GM19397 (cell line): Measurements from ENCODE around the gene EML4.

Source experiments
- ATAC-seq: cut with Tn5 transposase; IDR thresholded peaks from one replicate; pipeline ENCODE4 v1.9.1; 2021; ENCODE audit warnings: mild to moderate bottlenecking, moderate library complexity; ENCODE audit not compliant: unreplicated experiment

EML4 gene

GRCh38 chr2:42218712-42219111 is 49.6 kb downstream of the EML4 start:
- no peak for ATAC-seq

DNA sequence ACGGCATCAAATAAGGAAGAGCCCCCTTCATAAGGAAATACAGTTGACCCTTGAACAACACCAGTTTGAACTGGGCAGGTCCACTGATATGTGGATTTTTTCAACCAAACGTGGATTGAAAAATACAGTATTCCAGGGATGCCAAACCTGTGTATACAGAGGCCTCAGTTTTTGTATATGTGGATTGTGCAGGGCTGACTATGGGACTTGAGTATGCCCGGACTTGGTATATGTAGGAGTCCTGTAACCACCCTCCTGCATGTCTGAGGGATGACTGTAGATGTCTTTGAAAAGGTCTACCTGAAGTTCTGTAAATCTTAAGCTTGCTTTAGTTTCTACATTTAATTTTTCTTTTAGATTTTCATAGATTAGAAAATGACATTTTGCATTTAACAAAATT is 50.0 kb downstream of the EML4 start:
- ATAC-seq = no peak

DNA sequence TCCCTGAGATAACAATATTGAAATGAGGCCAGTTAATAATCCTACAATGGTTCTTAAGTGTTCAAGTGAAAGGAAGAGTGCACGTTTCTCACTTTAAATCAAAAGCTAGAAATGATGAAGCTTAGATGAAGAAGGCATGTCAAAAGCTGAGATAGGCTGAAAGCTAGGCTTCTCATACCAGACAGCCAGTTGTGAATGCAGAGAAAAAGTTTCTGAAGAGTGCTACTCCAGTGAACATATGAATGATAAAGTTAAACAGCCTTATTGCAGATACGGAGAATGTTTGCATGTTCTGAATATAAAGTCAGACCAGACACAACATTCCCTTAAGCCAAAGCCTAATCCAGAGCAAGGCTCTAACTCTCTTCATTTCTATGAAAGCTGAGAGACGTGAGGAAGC is 51.4 kb downstream of the EML4 start:
- ATAC-seq = no peak

GRCh38 chr2:42223067-42223854 is 54.1 kb downstream of the EML4 start:
- ATAC-seq = no peak

- no peak for ATAC-seq
Observed at GRCh38 chr2:42223855-42224268, 54.7 kb downstream of the EML4 start.

- no peak for ATAC-seq
Observed at GRCh38 chr2:42224422-42225067, 55.4 kb downstream of the EML4 start.

- ATAC-seq = no peak
Observed at GRCh38 chr2:42225573-42225972, 56.4 kb downstream of the EML4 start.

- no peak for ATAC-seq
Observed at GRCh38 chr2:42227491-42227890, 58.3 kb downstream of the EML4 start.

DNA sequence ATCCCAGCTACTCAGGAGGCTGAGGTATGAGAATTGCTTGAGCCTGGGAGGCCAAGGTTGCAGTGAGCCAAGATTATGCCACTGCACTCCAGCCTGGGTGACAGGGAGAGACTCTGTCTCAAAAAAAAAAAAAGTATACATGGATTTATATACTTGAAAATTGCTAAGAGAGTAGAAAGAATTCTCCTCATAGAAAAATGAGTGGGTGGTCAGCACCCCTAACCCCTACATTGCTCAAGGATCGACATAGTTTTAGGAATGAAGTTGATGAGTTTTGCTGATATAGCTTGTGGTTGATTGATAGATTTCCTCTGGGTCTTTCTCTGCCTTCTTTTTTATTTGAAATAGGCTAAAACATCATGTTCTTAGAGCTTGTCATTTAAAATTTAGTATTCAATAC is 58.9 kb downstream of the EML4 start:
- ATAC-seq = no peak

DNA sequence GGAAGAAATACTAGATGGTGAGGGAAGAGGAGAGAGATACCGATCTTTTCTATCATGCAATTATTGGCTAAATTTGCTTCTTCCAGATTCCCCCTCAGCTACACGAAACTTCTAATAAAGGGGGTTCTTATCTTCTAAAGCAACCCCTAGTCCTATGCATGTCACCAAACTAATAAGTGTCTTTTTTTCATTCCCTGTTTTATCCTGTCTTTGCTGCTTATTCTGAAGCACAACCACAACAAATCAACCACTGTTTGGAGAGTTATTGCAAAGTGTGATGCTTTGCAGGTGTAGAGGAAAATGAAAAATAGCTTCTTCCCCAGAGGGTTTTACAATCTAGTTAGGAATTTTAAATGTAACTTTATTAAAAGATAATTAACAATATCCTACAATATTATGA is 60.8 kb downstream of the EML4 start:
- no peak for ATAC-seq

DNA sequence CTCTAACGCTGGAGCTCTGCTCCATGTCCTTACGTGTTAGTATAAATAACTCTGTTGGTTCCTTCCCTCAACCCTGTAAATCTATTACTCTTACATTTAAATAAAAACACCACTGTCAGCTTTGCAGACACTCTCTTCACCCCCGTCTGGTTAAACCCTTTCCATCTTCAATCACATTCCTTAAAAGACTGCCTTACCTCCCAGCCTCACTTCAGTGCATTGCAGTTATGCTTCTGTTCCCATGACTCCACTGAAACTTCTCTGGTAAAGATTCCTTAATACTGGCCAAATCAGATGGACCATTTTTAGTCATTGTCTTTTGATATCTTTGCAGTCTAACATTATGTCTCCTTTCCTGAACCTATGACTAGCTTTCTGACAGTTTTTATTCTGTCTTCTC is 61.7 kb downstream of the EML4 start:
- ATAC-seq = no peak

DNA sequence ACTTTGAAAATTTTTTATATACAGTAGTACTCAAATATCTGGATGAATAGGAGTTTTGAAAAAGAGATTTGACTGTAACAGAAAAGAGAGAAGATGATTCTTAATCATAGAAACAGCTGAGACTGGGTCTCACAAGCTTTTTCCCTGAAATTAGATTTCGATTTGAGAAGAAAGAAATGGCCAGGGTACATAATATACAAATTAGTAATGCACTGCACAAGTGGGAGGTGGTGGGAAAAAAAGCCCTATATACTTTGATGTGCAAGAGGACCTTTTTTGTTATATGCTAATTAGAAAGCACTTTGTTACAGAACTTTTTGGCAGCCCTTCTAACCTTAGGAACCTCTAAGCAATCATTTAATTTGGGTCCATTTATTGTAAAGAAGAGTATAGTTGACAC is 62.9 kb downstream of the EML4 start:
- ATAC-seq = no peak

DNA sequence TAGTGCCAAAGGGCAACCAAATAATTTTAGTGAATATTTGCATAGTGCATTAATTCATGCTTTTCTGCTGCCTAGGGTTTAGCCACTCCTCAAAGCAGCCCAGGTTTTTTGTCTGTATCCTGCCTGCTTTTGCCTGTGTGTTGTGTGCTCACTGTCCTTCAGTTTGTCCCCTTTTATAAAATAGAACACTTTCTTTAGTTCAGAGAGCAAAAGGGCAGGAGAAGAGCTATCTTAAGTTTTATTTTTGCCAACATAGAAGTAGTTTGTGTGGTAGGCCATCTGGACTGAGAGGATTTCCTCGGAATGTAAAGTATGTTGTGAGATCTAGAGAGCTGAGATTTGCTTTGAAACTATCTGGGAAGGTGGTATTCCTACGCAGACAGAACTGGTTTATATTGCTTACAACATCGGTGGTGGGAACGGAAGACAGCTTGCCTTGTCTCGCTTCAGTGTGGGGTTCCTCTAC is 64.9 kb downstream of the EML4 start:
- no peak for ATAC-seq

- no peak for ATAC-seq
Observed at GRCh38 chr2:42236911-42237310, 67.8 kb downstream of the EML4 start.

GRCh38 chr2:42238644-42239288 is 69.6 kb downstream of the EML4 start:
- ATAC-seq = peak; percentile 60

GRCh38 chr2:42239289-42239661 is 70.1 kb downstream of the EML4 start:
- no peak for ATAC-seq

- no peak for ATAC-seq
Observed at GRCh38 chr2:42239811-42240210, 70.7 kb downstream of the EML4 start.

DNA sequence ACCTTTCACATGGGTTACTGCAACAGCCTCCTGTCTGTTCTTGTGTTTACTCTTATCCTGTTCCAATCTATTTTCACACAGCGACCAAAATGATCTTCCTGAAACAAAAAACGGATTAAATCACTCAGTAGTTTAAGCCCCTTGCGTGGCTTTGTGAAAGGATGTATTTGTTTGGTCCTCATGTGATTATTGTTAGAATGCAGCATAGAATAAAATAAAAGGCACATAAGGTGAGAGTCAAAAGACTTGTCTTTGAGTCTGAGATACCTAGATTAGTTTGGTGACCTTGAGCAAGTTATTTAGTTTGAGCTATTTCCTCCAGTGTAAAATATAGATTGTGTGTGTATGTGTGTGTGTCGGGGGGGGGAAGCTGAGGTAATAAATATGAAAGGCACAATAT is 72.4 kb downstream of the EML4 start:
- no peak for ATAC-seq

DNA sequence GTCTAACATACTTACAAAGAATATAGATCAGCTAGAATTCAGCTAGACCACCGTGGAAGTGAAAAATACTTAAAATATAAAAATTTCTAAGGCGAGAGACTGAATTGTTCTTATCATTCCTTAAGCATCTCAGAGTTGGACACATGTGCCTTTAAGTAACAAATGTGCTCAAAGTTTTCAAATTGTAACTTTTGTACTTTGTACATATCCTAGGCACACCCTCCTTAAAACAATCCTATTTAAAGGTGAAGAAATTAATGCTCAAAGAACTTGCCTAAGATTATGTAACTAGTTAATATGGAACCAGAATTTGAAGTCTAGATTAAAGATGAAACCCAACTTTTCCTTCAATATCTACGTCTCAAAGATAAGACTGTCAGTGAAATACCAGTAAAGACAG is 74.1 kb downstream of the EML4 start:
- no peak for ATAC-seq

DNA sequence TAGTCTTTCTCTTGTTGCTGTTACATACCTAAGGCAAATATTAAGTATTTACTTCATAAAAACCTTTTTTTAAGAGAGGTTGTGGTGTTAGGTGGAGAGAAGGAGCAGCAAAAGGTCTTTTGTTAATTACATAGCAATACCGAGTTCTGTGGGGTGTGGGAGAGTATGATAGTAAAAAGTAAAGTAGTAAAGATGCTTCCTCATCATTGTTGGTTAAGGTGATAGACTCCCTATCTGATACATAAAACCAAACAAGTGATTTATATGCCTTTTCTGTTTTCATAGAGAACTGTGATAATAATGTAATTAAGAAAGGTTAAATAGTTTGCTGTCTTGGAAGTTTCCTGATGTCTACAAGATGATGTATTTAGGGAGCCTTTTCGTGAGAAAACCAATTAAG is 75.4 kb downstream of the EML4 start:
- no peak for ATAC-seq

- no peak for ATAC-seq
Observed at GRCh38 chr2:42245396-42245795, 76.2 kb downstream of the EML4 start.

GRCh38 chr2:42246562-42246961 is 77.4 kb downstream of the EML4 start:
- ATAC-seq = no peak
